Gastroesophageal sphincter (tissue), 4 donors: Measurements from ENCODE around the gene KCTD15. TPM values are rescaled to one million over a fixed set of nuclear protein-coding genes. Genes with fewer than 3 reads are reported as not detected.
A peak's percentile ranks its signal among the peaks of the same experiment; 100 is the strongest.

Experiments used
- ATAC-seq: fragments of 150-250 bp; one replicate; pipeline ENCODE4 v1.9.1; 2016; ENCODE audit warnings: mild to moderate bottlenecking, moderate library complexity
- H3K27ac ChIP-seq, 4 donors: fragments of 200-600 bp; sonication (generic) in 3 of 4; 1 replicate in 3 of 4; 2 replicates in 1 of 4; pipeline ENCODE4 v1.5.1; 2016 to 2019
- H3K27me3 ChIP-seq: fragments of 200-600 bp; sonication (generic); one replicate; pipeline ENCODE4 v1.5.1; 2019
- H3K36me3 ChIP-seq, 2 donors: fragments of 200-600 bp; sonication (generic); one replicate each; pipeline ENCODE4 v1.5.1; 2019; ENCODE audit warnings: control low read depth in 1 of 2
- H3K4me1 ChIP-seq, 3 donors: fragments of 200-600 bp; sonication (generic); 1 replicate in 2 of 3; 2 replicates in 1 of 3; pipeline ENCODE4 v1.5.1; 2016 to 2019; ENCODE audit warnings: control low read depth in 2 of 3
- H3K4me3 ChIP-seq, 2 donors: fragments of 200-600 bp; sonication (generic); one replicate each; pipeline ENCODE4 v1.5.1; 2019; ENCODE audit warnings: mild to moderate bottlenecking in 1 of 2, moderate library complexity in 1 of 2
- H3K9me3 ChIP-seq, 3 donors: fragments of 200-600 bp; sonication (generic); one replicate each; pipeline ENCODE4 v1.5.1; 2017 to 2019; ENCODE audit warnings: control low read depth in 2 of 3
- EP300 ChIP-seq: sonication (generic); formaldehyde crosslinking; IDR thresholded peaks from one replicate; pipeline ENCODE4 v1.6.1; 2017; ENCODE audit warnings: antibody characterized with exemption, mild to moderate bottlenecking
- POLR2A ChIP-seq, 2 donors: fragments of 450-650 bp; IDR thresholded peaks; one replicate each; pipeline ENCODE4 v1.6.1; 2017; ENCODE audit warnings: antibody characterized with exemption in 2 of 2, mild to moderate bottlenecking in 2 of 2, moderate library complexity in 1 of 2
- POLR2AphosphoS5 ChIP-seq: sonication (generic); formaldehyde crosslinking; IDR thresholded peaks from one replicate; pipeline ENCODE4 v1.6.1; 2017; ENCODE audit warnings: antibody characterized with exemption
- WGBS, 2 donors: methylation state at CpG; one replicate each; pipeline ENCODE4 v1.1.5; 2018; ENCODE audit warnings: low coverage in 1 of 2; 5-methylcytosine and 5-hydroxymethylcytosine counted together
- total RNA-seq, 4 donors: library from RNA; depleted of rRNA; stranded (reverse); fragments of >200 nt; gene quantifications; one replicate each; pipeline ENCODE4 v1.1.0, GENCODE V29; 2016
- TF ChIP-seq, protein P1 (sequence below), 4 experiments: fragments of 200-600 bp in 2 of 4; fragments of 450-650 bp in 2 of 4; sonication (generic) in 1 of 4; IDR thresholded peaks; one replicate each; pipeline ENCODE4 v1.5.1; 2017 to 2019; ENCODE audit warnings: antibody characterized with exemption in 4 of 4, mild to moderate bottlenecking in 2 of 4, moderate library complexity in 2 of 4

KCTD15 gene
- total RNA-seq, 4 donors from 2014 or later, result 62.3 to 148 (median 84.3) TPM

DNA sequence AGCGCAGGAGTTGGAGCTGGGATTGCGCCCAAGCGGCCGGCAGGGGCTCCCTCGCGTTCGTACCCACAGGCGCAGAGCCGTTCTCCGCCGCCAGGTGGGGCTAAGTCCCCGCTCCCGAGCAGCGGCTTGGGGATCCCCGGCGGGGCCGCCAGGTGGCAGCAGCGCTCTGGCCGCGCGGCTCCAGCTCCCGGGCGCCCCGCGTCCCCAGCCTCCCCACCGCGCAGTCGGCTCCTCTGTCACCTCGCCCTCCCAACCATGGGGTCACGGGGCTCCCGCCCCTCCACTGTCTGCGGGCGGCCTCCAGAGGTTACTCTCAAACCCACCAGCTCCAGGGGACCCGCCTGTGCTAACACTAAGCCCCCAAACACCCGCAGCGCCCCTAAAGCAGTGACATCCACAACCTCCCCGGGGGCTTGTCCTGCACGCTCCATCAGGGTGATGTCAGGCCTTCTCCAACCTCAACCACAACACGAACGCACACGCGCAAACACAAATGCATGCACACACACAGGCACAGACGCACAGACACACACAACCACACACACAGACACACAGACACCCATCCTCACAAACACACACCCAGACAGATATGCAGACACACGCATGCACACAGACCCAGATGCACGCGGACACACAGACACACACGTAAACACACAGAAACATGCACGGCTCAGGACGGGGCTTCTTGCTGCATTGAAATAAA is 18.4 kb upstream of the KCTD15 start:
- no peaks in the 10 kb centered on the region for H3K9me3 ChIP-seq
- TF ChIP-seq, protein P1, sequence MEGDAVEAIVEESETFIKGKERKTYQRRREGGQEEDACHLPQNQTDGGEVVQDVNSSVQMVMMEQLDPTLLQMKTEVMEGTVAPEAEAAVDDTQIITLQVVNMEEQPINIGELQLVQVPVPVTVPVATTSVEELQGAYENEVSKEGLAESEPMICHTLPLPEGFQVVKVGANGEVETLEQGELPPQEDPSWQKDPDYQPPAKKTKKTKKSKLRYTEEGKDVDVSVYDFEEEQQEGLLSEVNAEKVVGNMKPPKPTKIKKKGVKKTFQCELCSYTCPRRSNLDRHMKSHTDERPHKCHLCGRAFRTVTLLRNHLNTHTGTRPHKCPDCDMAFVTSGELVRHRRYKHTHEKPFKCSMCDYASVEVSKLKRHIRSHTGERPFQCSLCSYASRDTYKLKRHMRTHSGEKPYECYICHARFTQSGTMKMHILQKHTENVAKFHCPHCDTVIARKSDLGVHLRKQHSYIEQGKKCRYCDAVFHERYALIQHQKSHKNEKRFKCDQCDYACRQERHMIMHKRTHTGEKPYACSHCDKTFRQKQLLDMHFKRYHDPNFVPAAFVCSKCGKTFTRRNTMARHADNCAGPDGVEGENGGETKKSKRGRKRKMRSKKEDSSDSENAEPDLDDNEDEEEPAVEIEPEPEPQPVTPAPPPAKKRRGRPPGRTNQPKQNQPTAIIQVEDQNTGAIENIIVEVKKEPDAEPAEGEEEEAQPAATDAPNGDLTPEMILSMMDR (IDR thresholded peaks at IDR 0.05), result peak; percentile 100
- no peak for TF ChIP-seq EP300
- H3K27ac ChIP-seq, result no peak overlapping the region
- peaks cover 60% of the 10 kb centered on the region for H3K27me3 ChIP-seq
- peak; percentile 78 for ATAC-seq
- peaks cover 0 to 14% (median 0%) of the 10 kb centered on the region in 3 donors for H3K4me1 ChIP-seq
- H3K4me3 ChIP-seq, result peak overlapping the region in 1 of 2 donors; percentile 20
- no peaks in the 10 kb centered on the region for H3K36me3 ChIP-seq
- no CpG with 5 or more reads among the region's 49 CpGs for WGBS, 2 donors

DNA sequence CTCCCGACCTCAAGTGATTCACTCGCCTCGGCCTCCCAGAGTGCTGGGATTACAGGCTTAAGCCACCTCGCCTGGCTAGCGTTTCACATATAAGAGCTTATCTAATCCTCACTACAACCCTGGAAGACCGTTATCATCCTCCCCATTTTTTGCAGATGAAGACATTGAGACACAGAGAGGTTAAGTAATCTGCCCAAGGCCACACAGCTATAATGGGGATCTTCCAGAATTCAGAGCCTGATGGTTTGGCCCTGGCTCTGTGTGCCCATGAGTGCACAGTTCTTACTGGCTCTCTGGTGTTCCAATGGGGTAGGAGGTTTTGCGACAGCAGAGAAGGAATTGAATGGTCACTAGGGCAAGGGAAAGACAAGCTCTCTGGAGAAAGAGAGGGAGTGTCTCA is 16.8 kb upstream of the KCTD15 start:
- ATAC-seq, result no peak
- H3K27me3 ChIP-seq, result peaks cover 58% of the 10 kb centered on the region
- TF ChIP-seq POLR2AphosphoS5, result no peak
- TF ChIP-seq, protein P1 (IDR thresholded peaks at IDR 0.05), result no peak
- TF ChIP-seq EP300, result no peak
- no peak for TF ChIP-seq POLR2A (IDR thresholded peaks at IDR 0.05)
- H3K27ac ChIP-seq, result no peak overlapping the region
- no peaks in the 10 kb centered on the region for H3K9me3 ChIP-seq
- H3K4me1 ChIP-seq, result peaks cover 0 to 14% (median 0%) of the 10 kb centered on the region in 3 donors
- H3K36me3 ChIP-seq, result no peaks in the 10 kb centered on the region
- no peak overlapping the region for H3K4me3 ChIP-seq
- 70 to 97% methylated on average over 2 to 5 of the region's 7 CpGs for WGBS, 2 donors

DNA sequence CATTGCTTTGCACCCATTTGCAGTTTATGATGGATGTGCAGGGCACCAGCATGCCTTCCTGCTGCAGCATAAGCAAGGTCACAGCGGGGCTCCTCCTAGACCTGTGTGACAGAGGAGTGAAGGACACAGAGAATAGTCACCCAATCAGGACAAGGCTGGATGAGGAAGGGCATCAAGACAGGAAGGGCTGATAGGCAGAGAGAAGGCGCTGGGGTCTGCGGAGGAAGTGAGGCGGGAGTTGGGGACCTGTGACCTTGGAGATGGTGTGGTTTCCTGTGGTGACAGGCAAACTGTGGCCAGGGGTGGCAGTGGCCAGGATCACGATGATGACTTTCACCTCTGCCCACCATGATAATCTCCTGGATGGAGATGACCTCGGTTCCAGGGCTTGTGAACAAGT is 16.4 kb upstream of the KCTD15 start:
- TF ChIP-seq, protein P1 (IDR thresholded peaks at IDR 0.05), result no peak
- TF ChIP-seq POLR2AphosphoS5, result no peak
- no peak for TF ChIP-seq POLR2A (IDR thresholded peaks at IDR 0.05)
- TF ChIP-seq EP300, result no peak
- ATAC-seq, result no peak
- WGBS, 2 donors, result 42% methylated on average over 5 of the region's 6 CpGs; no CpG with 5 or more reads in 1 of the 2 donors
- H3K27ac ChIP-seq, result no peak overlapping the region
- peaks cover 0 to 14% (median 0%) of the 10 kb centered on the region in 3 donors for H3K4me1 ChIP-seq
- no peaks in the 10 kb centered on the region for H3K36me3 ChIP-seq
- H3K9me3 ChIP-seq, result no peaks in the 10 kb centered on the region
- no peak overlapping the region for H3K4me3 ChIP-seq
- peaks cover 62% of the 10 kb centered on the region for H3K27me3 ChIP-seq

DNA sequence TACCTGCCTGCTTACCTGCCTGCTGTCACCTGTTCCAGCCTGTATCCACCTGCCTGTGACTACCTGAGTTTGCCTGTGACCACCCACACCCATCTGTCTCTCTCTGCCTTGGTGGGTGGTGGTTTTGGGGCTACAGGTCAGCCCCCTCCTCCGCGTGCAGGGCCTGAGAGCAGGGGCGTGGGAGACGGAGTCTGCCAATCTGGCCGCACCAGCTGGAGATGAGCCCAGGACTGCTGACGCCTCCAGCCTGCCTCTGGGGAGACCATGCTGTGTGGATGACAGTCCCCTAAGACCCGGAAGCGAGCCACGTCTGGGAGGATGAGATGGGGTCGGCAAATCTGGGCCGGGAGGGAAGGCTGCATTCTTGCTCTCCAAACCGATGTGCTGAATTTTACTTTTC is 15.9 kb upstream of the KCTD15 start:
- no peak overlapping the region for H3K4me3 ChIP-seq
- H3K36me3 ChIP-seq, result no peaks in the 10 kb centered on the region
- no peak for ATAC-seq
- H3K27ac ChIP-seq, result no peak overlapping the region
- H3K9me3 ChIP-seq, result no peaks in the 10 kb centered on the region
- TF ChIP-seq EP300 (no peak), POLR2A (IDR thresholded peaks at IDR 0.05) (no peak), POLR2AphosphoS5 (no peak)
- TF ChIP-seq, protein P1 (IDR thresholded peaks at IDR 0.05), result no peak
- peaks cover 65% of the 10 kb centered on the region for H3K27me3 ChIP-seq
- 7% methylated on average over 3 of the region's 12 CpGs; no CpG with 5 or more reads in 1 of the 2 donors for WGBS, 2 donors
- peaks cover 0 to 14% (median 0%) of the 10 kb centered on the region in 3 donors for H3K4me1 ChIP-seq

DNA sequence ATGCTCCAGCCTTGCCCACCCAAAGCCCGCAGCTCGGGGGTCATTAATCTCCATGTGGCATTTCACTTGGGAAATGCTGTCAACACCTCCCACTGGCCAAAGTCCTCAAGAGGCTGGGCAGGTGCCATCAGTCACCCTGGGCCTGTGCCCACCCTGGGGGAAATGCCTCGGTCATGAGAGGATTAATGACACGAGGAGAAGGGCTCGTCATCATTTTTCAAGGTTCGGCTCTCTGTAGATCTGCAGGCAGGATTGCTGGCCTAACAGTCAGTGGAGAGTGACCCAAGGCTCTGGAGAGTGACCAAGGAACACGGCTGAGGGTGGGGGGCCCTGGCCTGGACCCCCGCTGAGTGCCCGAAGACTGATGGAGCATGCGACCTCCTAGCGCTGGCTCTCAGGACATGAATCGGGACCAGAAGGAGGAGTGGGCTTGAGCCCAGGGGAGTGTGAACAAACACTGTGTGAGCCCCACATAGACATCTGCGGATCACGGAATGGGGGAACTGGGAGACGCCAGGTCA is 15.2 kb upstream of the KCTD15 start:
- TF ChIP-seq POLR2A (IDR thresholded peaks at IDR 0.05), result no peak
- TF ChIP-seq POLR2AphosphoS5, result no peak
- TF ChIP-seq, protein P1 (IDR thresholded peaks at IDR 0.05), result no peak
- TF ChIP-seq EP300, result no peak
- Histone ChIP-seq H3K9me3 (no peaks in the 10 kb centered on the region), H3K27ac (no peak overlapping the region), H3K27me3 (peaks cover 62% of the 10 kb centered on the region), H3K4me3 (no peak overlapping the region), H3K36me3 (no peaks in the 10 kb centered on the region), H3K4me1 (peaks cover 0 to 14% (median 0%) of the 10 kb centered on the region in 3 donors)
- WGBS, 2 donors, result 37 to 40% methylated on average over 1 to 2 of the region's 15 CpGs
- ATAC-seq, result no peak
